AG04450 (cell line): ENCODE results near the gene EXPH5. TPM values are rescaled to one million over a fixed set of nuclear protein-coding genes. Genes with fewer than 3 reads are reported as not detected.

Source experiments
- CTCF ChIA-PET: fragments of 300-600, 350-600 bp; formaldehyde crosslinking; extraction: SDS; loops from one replicate; lab custom pipeline; 2022; ENCODE audit warnings: antibody characterized with exemption, inconsistent platforms; lab: Charles Lee
- POLR2A ChIA-PET: fragments of 350-600 bp; formaldehyde crosslinking; extraction: SDS; loops from one replicate; lab custom pipeline; 2021; ENCODE audit warnings: antibody characterized with exemption, inconsistent platforms; lab: Yijun Ruan, JAX
- DNase-seq: peaks from one replicate; pipeline ENCODE4 v3.0.0-alpha.2; 2011; ENCODE audit warnings: low read depth, low spot score
- H3K27ac ChIP-seq: one replicate; pipeline ENCODE4 v1.5.1; 2012; ENCODE audit warnings: low read depth, low read length, control low read depth
- H3K27me3 ChIP-seq: one replicate; pipeline ENCODE4 v1.6.0; 2012; ENCODE audit warnings: low read length; ENCODE audit not compliant: control insufficient read depth, insufficient read depth
- H3K4me3 ChIP-seq: 2 replicates; pipeline ENCODE4 v1.5.1; 2011; ENCODE audit warnings: mild to moderate bottlenecking, low read depth, low read length, control low read depth
- H3K9me3 ChIP-seq: 2 replicates; pipeline ENCODE4 v1.5.1; 2012; ENCODE audit warnings: low read length; ENCODE audit not compliant: control insufficient read depth, insufficient read depth
- polyA plus RNA-seq: library from polyadenylated mRNA; depleted of rRNA; stranded (reverse); fragments of >200 nt; gene quantifications from 2 replicates; pipeline ENCODE4 v1.2.3, GENCODE V29; 2011
- TF ChIP-seq, protein P1 (sequence below): IDR thresholded peaks from 2 replicates; pipeline ENCODE4 v1.5.1; 2011; ENCODE audit warnings: low read depth, low read length, control low read depth, inconsistent platforms

Gene EXPH5
- polyA plus RNA-seq, 1 experiment = 0.37 TPM

DNA sequence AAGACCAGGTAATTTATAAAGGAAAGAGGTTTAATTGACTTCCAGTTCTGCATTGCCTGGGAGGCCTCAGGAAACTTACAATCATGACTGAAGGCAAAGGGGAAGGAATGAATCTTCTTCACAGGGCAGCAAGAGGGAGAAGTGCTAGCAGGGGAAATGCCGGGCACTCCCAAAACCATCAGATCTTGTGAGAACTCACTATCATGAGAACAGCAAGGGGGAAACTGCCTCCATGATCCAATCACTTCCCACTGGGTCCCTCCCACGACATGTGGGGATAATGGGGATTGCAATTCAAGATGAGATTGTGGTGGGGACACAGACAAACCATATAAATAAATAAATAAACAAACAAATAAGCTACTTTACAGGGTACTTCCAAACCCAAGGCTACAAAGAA is 28.8 kb upstream of the EXPH5 start:
- ChIA-PET CTCF (no interaction called here), POLR2A (no interaction called here)
- no peak for DNase-seq
- Histone ChIP-seq H3K27ac (no peak overlapping the region), H3K27me3 (no peaks in the 10 kb centered on the region), H3K9me3 (no peaks in the 10 kb centered on the region), H3K4me3 (no peak overlapping the region)
- TF ChIP-seq, protein P1, sequence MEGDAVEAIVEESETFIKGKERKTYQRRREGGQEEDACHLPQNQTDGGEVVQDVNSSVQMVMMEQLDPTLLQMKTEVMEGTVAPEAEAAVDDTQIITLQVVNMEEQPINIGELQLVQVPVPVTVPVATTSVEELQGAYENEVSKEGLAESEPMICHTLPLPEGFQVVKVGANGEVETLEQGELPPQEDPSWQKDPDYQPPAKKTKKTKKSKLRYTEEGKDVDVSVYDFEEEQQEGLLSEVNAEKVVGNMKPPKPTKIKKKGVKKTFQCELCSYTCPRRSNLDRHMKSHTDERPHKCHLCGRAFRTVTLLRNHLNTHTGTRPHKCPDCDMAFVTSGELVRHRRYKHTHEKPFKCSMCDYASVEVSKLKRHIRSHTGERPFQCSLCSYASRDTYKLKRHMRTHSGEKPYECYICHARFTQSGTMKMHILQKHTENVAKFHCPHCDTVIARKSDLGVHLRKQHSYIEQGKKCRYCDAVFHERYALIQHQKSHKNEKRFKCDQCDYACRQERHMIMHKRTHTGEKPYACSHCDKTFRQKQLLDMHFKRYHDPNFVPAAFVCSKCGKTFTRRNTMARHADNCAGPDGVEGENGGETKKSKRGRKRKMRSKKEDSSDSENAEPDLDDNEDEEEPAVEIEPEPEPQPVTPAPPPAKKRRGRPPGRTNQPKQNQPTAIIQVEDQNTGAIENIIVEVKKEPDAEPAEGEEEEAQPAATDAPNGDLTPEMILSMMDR = no peak

DNA sequence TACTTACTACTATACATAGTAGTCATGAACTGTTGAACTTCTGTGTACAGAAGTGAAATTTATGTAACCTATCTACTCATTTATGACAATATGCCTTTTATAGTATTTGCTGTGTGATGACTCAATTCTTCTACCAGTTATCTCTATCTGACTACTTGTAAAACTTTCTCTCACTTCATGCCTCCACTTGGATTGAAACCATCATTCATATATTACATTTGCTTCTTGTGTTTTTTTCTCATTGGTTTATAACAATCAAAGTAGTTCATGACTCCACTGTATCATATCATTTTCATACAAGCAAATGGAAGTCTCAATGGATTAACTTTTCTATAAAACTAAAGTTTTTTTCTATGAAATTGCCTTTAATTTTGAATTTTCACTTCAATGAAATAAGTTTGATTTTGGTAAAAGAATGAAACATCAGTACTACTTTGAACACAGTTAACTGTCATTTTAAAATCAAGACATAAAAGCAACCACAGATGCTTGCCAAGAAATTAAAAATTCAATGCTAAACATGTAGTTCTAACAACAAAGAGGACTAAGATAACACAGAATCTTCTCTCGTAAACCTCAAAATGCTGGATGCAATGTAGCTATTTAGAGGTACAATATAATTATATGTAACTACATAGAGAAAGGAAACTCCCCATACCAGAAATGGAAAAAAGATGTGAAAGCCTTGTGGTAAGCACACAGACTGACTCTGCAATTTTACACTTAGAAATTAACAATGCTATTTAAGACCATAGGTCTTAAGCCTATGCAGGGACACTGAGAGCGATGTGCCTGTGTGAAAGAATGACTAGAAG is 27.6 kb upstream of the EXPH5 start:
- ChIA-PET CTCF (no interaction called here), POLR2A (interaction anchor here (0.7 kb wide), 1 partner anchor 11 kb away, joined by 4 read pairs; no protein-coding TSS in a partner anchor)
- no peaks in the 10 kb centered on the region for H3K27me3 ChIP-seq
- DNase-seq = no peak
- no peaks in the 10 kb centered on the region for H3K9me3 ChIP-seq
- H3K27ac ChIP-seq = no peak overlapping the region
- no peak overlapping the region for H3K4me3 ChIP-seq
- TF ChIP-seq, protein P1 = no peak

DNA sequence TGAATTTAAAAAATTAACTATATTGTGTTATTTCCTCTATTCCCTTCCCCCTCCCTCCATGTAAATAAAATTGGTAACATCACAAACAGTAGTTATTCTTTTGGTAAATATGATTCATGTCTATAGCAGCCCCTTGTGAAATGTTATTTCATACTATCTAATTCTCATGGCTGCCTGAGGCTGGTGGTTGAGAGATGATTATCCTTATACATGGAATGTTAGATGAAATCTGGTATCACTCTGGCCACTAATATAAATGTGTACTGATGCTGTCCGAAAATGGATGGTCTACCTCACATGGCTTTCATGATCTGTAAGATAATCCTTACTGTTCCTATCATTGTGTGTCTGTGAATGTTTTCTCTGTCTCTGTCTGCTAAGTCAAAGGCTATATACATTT is 25.0 kb upstream of the EXPH5 start:
- Histone ChIP-seq H3K4me3 (no peak overlapping the region), H3K27ac (no peak overlapping the region), H3K27me3 (no peaks in the 10 kb centered on the region), H3K9me3 (no peaks in the 10 kb centered on the region)
- DNase-seq = no peak
- ChIA-PET CTCF (no interaction called here), POLR2A (no interaction called here)
- TF ChIP-seq, protein P1 = no peak

DNA sequence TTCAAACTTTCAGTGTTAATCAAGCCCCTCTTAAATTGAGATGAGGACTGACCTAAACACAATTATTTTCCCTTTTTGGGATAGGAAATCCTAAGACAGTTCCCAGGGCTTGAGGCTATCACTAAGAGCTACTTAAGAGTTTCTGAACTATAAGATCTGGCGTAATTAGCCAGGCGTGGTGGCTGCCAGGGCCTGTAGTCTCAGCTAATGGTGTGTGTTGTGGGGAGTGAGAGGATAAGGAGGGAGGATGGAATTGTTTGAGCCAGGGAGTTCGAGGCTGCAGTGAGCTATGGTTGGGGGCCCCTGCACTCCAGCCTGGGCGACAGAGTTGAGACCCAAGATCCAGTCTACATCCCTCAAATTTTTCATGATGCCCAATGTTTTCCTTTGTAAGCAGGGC is 23.5 kb upstream of the EXPH5 start:
- ChIA-PET CTCF (interaction anchor here (0.6 kb wide), 1 partner anchor 272 kb away, joined by 3 read pairs; no protein-coding TSS in a partner anchor), POLR2A (no interaction called here)
- TF ChIP-seq, protein P1 = no peak
- H3K27ac ChIP-seq = no peak overlapping the region
- no peak overlapping the region for H3K4me3 ChIP-seq
- H3K9me3 ChIP-seq = no peaks in the 10 kb centered on the region
- no peak for DNase-seq
- no peaks in the 10 kb centered on the region for H3K27me3 ChIP-seq

DNA sequence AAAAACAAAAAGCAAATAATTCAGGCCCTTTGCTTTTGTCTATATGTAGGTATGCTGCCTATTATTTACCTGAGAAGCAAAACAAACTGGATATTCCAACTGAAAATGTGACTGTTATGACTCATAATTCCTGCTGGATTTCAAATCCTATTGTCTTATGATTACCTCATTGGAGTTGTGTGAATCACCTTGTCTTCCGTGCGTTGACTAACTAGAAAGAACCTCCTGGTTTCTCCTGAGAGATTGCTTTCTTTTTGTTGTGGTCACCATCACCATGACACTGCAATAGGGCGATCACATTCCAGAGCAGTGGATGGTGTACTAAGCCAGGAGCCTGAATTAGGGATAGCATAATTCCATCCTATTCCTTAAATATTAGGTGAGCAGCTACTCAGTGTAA is 23.0 kb upstream of the EXPH5 start:
- Histone ChIP-seq H3K4me3 (no peak overlapping the region), H3K27ac (no peak overlapping the region), H3K27me3 (no peaks in the 10 kb centered on the region), H3K9me3 (no peaks in the 10 kb centered on the region)
- DNase-seq = no peak
- TF ChIP-seq, protein P1 = no peak
- ChIA-PET CTCF (no interaction called here), POLR2A (no interaction called here)
